Hepatic stellate cell (primary cell): ENCODE results near the gene AXIN2.
"Not testable (repeated sequence)": the region's sequence is repeated elsewhere in the genome, so short reads cannot be mapped to it uniquely, and the experiment has no call there.

Source experiments
- DNase-seq: peaks from one replicate; pipeline ENCODE4 v3.0.0; 2011; ENCODE audit warnings: low spot score

AXIN2 gene

GRCh38 chr17:65522751-65523404, 38.6 kb downstream of the AXIN2 start:
- no peak for DNase-seq

- no peak for DNase-seq
These were observed 42.0 kb downstream of the AXIN2 start for GRCh38 chr17:65519462-65519861.

GRCh38 chr17:65518256-65518655, 43.2 kb downstream of the AXIN2 start:
- DNase-seq = no peak

GRCh38 chr17:65515959-65516948, 45.2 kb downstream of the AXIN2 start:
- DNase-seq = no peak

GRCh38 chr17:65515512-65515911, 45.9 kb downstream of the AXIN2 start:
- DNase-seq = no peak

- DNase-seq = no peak
These were observed 46.9 kb downstream of the AXIN2 start for GRCh38 chr17:65514541-65514940.

- no peak for DNase-seq
These were observed 47.4 kb downstream of the AXIN2 start for GRCh38 chr17:65514082-65514481.

GRCh38 chr17:65511316-65511715, 50.1 kb downstream of the AXIN2 start:
- DNase-seq = no peak

GRCh38 chr17:65509032-65509431, 52.4 kb downstream of the AXIN2 start:
- no peak for DNase-seq

- not testable (repeated sequence) for DNase-seq
These were observed 56.8 kb downstream of the AXIN2 start for GRCh38 chr17:65504673-65505072.

- DNase-seq = no peak
These were observed 57.3 kb downstream of the AXIN2 start for GRCh38 chr17:65504141-65504540.

- DNase-seq = no peak
These were observed 57.9 kb downstream of the AXIN2 start for GRCh38 chr17:65503557-65503956.

GRCh38 chr17:65498816-65499215, 62.6 kb downstream of the AXIN2 start:
- DNase-seq = no peak

GRCh38 chr17:65496801-65497200, 64.6 kb downstream of the AXIN2 start:
- DNase-seq = no peak

GRCh38 chr17:65495122-65496055, 66.1 kb downstream of the AXIN2 start:
- DNase-seq = no peak

GRCh38 chr17:65489413-65490155, 71.9 kb downstream of the AXIN2 start:
- no peak for DNase-seq

GRCh38 chr17:65488665-65489064, 72.8 kb downstream of the AXIN2 start:
- DNase-seq = no peak

GRCh38 chr17:65487990-65488389, 73.5 kb downstream of the AXIN2 start:
- DNase-seq = no peak

GRCh38 chr17:65487161-65487560, 74.3 kb downstream of the AXIN2 start:
- DNase-seq = no peak

GRCh38 chr17:65485388-65486299, 75.8 kb downstream of the AXIN2 start:
- DNase-seq = no peak
